Tibial nerve (tissue), 3 donors: ENCODE measurements around the gene NRXN2.

Experiments used
- POLR2A ChIP-seq, 2 donors: fragments of 450-650 bp; IDR thresholded peaks; one replicate each; pipeline ENCODE4 v1.6.1; 2017; ENCODE audit warnings: antibody characterized with exemption in 2 of 2, mild to moderate bottlenecking in 2 of 2, moderate library complexity in 2 of 2
- TF ChIP-seq, protein P1 (sequence below), 5 experiments: fragments of 200-600 bp in 3 of 5; fragments of 450-650 bp in 2 of 5; sonication (generic) in 3 of 5; IDR thresholded peaks; one replicate each; pipeline ENCODE4 v1.5.1; 2016 to 2019; ENCODE audit warnings: antibody characterized with exemption in 5 of 5, mild to moderate bottlenecking in 3 of 5, moderate library complexity in 2 of 5

DNA sequence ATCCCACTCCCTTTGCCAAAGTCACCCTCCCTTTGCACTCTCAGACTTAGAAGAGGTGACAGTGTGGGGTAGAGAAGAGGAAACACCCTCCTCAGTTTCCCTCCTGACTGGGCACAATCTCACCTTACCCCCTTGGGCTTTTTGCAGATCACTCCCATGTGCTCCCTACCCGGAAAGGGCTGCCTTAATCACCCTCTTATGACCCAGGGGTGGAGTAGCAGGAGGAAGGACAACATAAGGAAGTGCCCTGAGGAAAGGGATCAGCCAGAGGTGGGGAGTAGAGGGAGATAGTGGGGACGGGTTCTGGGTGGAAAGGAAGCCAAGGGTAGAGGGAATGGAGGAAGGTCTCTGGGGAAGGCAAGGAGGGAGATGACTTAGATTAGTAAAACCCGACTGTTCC lies 52.0 kb downstream of the NRXN2 start:
- TF ChIP-seq, protein P1, sequence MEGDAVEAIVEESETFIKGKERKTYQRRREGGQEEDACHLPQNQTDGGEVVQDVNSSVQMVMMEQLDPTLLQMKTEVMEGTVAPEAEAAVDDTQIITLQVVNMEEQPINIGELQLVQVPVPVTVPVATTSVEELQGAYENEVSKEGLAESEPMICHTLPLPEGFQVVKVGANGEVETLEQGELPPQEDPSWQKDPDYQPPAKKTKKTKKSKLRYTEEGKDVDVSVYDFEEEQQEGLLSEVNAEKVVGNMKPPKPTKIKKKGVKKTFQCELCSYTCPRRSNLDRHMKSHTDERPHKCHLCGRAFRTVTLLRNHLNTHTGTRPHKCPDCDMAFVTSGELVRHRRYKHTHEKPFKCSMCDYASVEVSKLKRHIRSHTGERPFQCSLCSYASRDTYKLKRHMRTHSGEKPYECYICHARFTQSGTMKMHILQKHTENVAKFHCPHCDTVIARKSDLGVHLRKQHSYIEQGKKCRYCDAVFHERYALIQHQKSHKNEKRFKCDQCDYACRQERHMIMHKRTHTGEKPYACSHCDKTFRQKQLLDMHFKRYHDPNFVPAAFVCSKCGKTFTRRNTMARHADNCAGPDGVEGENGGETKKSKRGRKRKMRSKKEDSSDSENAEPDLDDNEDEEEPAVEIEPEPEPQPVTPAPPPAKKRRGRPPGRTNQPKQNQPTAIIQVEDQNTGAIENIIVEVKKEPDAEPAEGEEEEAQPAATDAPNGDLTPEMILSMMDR (IDR thresholded peaks at IDR 0.05) = no peak
- no peak for TF ChIP-seq POLR2A (IDR thresholded peaks at IDR 0.05)
